Activated CD4-positive, CD25-positive, alpha-beta regulatory T cell treated with anti-CD3 and anti-CD28 coated beads, Interleukin-2, amount 50 U/mL, for 24 hours (primary cell): ENCODE measurements around the gene SLC35F1.

Experiments used
- ATAC-seq, 2 donors: fragments of 150-1000 bp; cut with Tn5 transposase; one replicate each; pipeline ENCODE4 v1.10.0; 2021; ENCODE audit warnings: mild to moderate bottlenecking in 1 of 2, moderate library complexity in 1 of 2

Gene SLC35F1

GRCh38 chr6:118285791-118286190, 378.7 kb downstream of the SLC35F1 start:
- ATAC-seq = no peak

- ATAC-seq = no peak
Measured at GRCh38 chr6:118288355-118289124, 381.5 kb downstream of the SLC35F1 start.

GRCh38 chr6:118292558-118292957, 385.5 kb downstream of the SLC35F1 start:
- ATAC-seq = no peak

GRCh38 chr6:118294906-118295305, 387.8 kb downstream of the SLC35F1 start:
- no peak for ATAC-seq

GRCh38 chr6:118295336-118295735, 388.3 kb downstream of the SLC35F1 start:
- ATAC-seq = no peak

- ATAC-seq = no peak
Measured at GRCh38 chr6:118296129-118296901, 389.3 kb downstream of the SLC35F1 start.

- ATAC-seq = no peak
Measured at GRCh38 chr6:118297821-118298220, 390.8 kb downstream of the SLC35F1 start.

GRCh38 chr6:118298476-118299427, 391.7 kb downstream of the SLC35F1 start:
- ATAC-seq = no peak

GRCh38 chr6:118299457-118299856, 392.4 kb downstream of the SLC35F1 start:
- ATAC-seq = no peak

- ATAC-seq = no peak
Measured at GRCh38 chr6:118304321-118304720, 397.3 kb downstream of the SLC35F1 start.

- ATAC-seq = no peak
Measured at GRCh38 chr6:118305081-118305480, 398.0 kb downstream of the SLC35F1 start.

- no peak for ATAC-seq
Measured at GRCh38 chr6:118306392-118307238, 399.6 kb downstream of the SLC35F1 start.

GRCh38 chr6:118307581-118307980, 400.5 kb downstream of the SLC35F1 start:
- ATAC-seq = no peak

- no peak for ATAC-seq
Measured at GRCh38 chr6:118309337-118310093, 402.5 kb downstream of the SLC35F1 start.

GRCh38 chr6:118313208-118313607, 406.1 kb downstream of the SLC35F1 start:
- no peak for ATAC-seq

GRCh38 chr6:118313762-118314161, 406.7 kb downstream of the SLC35F1 start:
- no peak for ATAC-seq

GRCh38 chr6:118316796-118317384, 409.8 kb downstream of the SLC35F1 start:
- ATAC-seq = no peak

GRCh38 chr6:118317581-118318563, 410.8 kb downstream of the SLC35F1 start:
- no peak for ATAC-seq

GRCh38 chr6:118318648-118319047, 411.6 kb downstream of the SLC35F1 start:
- no peak for ATAC-seq
